Smooth muscle cell of the pulmonary artery (primary cell): ENCODE measurements around the gene RALGAPA1. TPM values are rescaled to one million over a fixed set of nuclear protein-coding genes. Genes with fewer than 3 reads are reported as not detected.

Experiments
- total RNA-seq: library from RNA; depleted of rRNA; stranded (reverse); fragments of >200 nt; gene quantifications from 2 replicates; pipeline ENCODE4 v1.2.3, GENCODE V29; 2014

RALGAPA1 gene
- 34.4 and 40.6 TPM in 2 replicates for total RNA-seq

GRCh38 chr14:35808638-35809563 lies at the start of gene RALGAPA1:
TSS of gene RALGAPA1 (minus strand) at chr14:35809295. CDS start at chr14:35808835, 460 bp downstream.

DNA sequence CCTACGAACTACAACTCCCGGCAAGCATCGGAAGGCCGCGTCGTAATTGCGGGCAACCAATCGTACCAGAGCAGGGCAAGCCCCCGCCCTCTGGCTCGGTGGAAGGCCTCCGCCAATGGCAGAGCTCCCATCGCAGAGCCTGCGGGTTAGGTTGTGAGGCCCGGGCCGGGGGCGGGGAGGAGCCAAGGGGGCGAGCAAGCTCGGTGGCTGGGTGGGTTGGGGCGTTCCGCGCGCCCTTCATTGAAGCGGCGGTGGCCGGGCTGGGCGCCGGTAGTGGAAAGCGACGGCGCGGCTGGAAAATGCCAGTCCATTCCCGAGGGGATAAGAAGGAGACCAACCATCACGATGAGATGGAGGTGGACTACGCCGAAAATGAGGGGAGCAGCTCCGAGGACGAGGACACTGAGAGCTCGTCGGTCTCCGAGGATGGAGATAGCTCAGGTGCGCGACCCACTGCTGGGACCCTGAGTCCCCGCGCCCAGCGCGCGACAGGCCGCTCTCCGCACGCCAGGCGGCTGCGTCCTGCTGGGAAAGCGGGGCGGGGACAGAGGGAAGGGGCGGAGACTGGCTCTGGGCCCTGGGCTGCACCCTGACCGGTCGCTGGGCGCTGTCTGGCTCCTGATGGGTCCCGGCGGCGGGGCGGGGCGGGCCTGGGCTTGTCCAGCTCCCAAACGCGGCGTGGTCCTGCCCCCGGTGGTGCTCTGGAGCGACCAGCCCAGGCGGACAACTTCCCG lies 17.3 kb upstream of the RALGAPA1 start, which contains the start of gene BRMS1L:
Gene BRMS1L (plus strand): TSS at position 121 of the 734 bp plus-strand sequence. CDS start 179 bp downstream, at position 300.

DNA sequence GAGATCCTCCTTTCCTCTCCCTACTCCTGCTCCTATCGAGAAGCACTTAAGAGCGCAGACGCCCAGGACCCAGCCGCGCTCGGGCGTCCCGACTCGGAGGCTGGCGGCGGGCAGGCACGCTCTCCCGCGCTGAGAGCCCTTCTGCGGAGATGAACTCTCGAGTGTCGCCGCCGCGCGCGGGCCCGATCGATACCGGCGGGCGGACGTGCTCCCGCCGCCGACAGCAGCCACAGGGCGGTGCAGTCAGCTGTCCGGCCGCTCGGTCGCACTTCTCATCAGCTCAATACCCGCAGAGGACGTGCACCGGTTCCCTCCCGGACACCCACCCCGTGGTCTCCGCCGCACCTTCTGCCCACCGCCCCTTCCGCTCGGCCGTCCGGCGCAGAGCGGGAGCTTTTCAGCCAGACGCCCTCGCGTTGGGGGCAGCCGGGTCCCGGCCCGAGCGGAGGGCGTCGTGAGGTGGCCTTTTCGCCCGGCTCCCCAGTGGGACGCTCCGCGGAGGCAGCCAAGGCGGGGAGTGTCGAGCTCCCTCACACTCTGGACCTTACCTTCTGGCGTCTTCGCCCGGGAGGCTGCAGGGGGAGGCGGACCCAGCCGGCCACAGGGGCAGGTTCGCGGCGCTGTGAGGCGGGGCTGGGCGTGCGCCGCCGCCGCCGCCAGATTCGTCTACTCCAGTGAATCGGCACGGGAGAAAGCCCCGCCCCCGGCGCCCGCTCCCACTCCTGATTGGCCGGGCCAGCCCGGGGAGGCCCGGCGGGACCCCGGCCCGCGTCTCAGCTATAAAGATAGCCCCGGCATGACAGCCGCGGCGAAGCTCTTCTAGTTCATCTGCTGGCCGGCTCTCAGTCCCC lies 275.5 kb downstream of the RALGAPA1 start, which contains the start of gene INSM2:
Gene INSM2 (plus strand): TSS at position 808 of the 851 bp plus-strand sequence. CDS start 89 bp downstream, outside the sequence.

Other genes with a start within 250 kb of the RALGAPA1 start
- 3.4 and 6.1 TPM in 2 replicates for gene BRMS1L, start 17.0 kb upstream of the RALGAPA1 start, total RNA-seq